ENCODE data around the gene GRB7.

- TF ChIP-seq CTCF (IDR thresholded peaks at IDR 0.05; ENCODE audit: extremely low read depth in 1 of 2, insufficient read depth in 1 of 2, low read depth in 1 of 2, low read length in 2 of 2): no peak
- no peak for TF ChIP-seq POLR2A (IDR thresholded peaks at IDR 0.05; ENCODE audit: low read depth, low read length)
- no peak for TF ChIP-seq POLR2AphosphoS5 (IDR thresholded peaks at IDR 0.05; ENCODE audit: insufficient read depth, low read depth, low read length)
- TF ChIP-seq JUN (IDR thresholded peaks at IDR 0.05; ENCODE audit: borderline replicate concordance, insufficient read depth, insufficient read length, low read depth): no peak
- TF ChIP-seq FOS (IDR thresholded peaks at IDR 0.05; ENCODE audit: borderline replicate concordance, insufficient read depth, low read length): no peak
- no peak for TF ChIP-seq EZH2 (IDR thresholded peaks at IDR 0.05; ENCODE audit: borderline replicate concordance, low read depth, low read length, severe bottlenecking)
- TF ChIP-seq MAX (IDR thresholded peaks at IDR 0.05; ENCODE audit: insufficient read depth, insufficient read length): no peak
Measured at GRCh38 chr17:39701012-39701783, 36.5 kb upstream of the GRB7 start.

All from endothelial cell of umbilical vein (primary cell).